ENCODE measurements around the gene STT3A.

The STT3A gene

GRCh38 chr11:125609545-125609944 is 16.9 kb downstream of the STT3A start:
- no peaks in the 10 kb centered on the region for H3K27me3 ChIP-seq (replicated peaks; ENCODE audit: insufficient read depth, low read length)
- peaks cover 52% of the 10 kb centered on the region for H3K79me2 ChIP-seq (ENCODE audit: low read length)
- no peak overlapping the region for H3K4me2 ChIP-seq (ENCODE audit: low read depth, low read length)
- H3K27ac ChIP-seq (ENCODE audit: low read length) = no peak overlapping the region
- H2AFZ ChIP-seq (ENCODE audit: low read length) = no peak overlapping the region
- H4K20me1 ChIP-seq (ENCODE audit: insufficient read depth, low read length) = no peaks in the 10 kb centered on the region; the same call in 1 of the 2 replicates
- H3K9ac ChIP-seq (ENCODE audit: low read length) = no peak overlapping the region
- TF ChIP-seq CTCF (IDR thresholded peaks at IDR 0.05; ENCODE audit: low read length) (no peak), EZH2phosphoT487 (IDR thresholded peaks at IDR 0.05; ENCODE audit: low read length) (no peak), EZH2 (optimal IDR thresholded peaks at IDR 0.05; ENCODE audit: low read depth, low read length) (no peak)
- no peaks in the 10 kb centered on the region for H3K4me1 ChIP-seq (ENCODE audit: low read length)
- no peak overlapping the region for H3K4me3 ChIP-seq (ENCODE audit: low read length)
- no peaks in the 10 kb centered on the region; the same call in 1 of the 2 replicates for H3F3A ChIP-seq (ENCODE audit: insufficient read depth, low read length)
- H3K9me2 ChIP-seq (replicated peaks; ENCODE audit: insufficient read depth, low read length) = no peaks in the 10 kb centered on the region
- peaks cover 45% of the 10 kb centered on the region for H3K36me3 ChIP-seq (replicated peaks; ENCODE audit: insufficient read depth, low read length)
- no peaks in the 10 kb centered on the region for H3K9me3 ChIP-seq (replicated peaks; ENCODE audit: insufficient read depth, low read length)
- DNase-seq = no peak

DNA sequence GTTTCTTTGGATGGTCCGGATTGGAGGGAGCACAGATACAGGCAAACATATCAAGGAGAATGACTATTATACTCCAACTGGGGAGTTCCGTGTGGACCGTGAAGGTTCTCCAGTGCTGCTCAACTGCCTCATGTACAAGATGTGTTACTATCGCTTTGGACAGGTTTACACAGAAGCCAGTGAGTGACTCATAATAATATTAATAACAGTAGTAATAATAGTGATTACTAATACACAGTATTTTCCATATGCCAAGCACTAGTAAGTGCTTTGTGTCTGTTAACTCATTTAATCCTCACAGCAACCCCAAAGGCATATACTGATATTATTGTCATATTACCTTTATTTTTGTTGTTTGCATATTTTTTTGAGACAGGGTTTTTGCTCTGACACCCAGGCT is 25.7 kb downstream of the STT3A start:
- Histone ChIP-seq H3K27ac (ENCODE audit: low read length) (no peak overlapping the region), H2AFZ (ENCODE audit: low read length) (no peak overlapping the region), H3F3A (ENCODE audit: insufficient read depth, low read length) (peaks cover 16% of the 10 kb centered on the region; the same call in 1 of the 2 replicates), H3K9me3 (replicated peaks; ENCODE audit: insufficient read depth, low read length) (no peaks in the 10 kb centered on the region), H3K4me3 (ENCODE audit: low read length) (no peak overlapping the region), H3K27me3 (replicated peaks; ENCODE audit: insufficient read depth, low read length) (no peaks in the 10 kb centered on the region), H3K4me2 (ENCODE audit: low read depth, low read length) (no peak overlapping the region), H3K9ac (ENCODE audit: low read length) (no peak overlapping the region), H3K79me2 (ENCODE audit: low read length) (peaks cover 8% of the 10 kb centered on the region; the same call in 1 of the 2 replicates), H3K9me2 (replicated peaks; ENCODE audit: insufficient read depth, low read length) (no peaks in the 10 kb centered on the region), H3K4me1 (ENCODE audit: low read length) (no peaks in the 10 kb centered on the region), H4K20me1 (ENCODE audit: insufficient read depth, low read length) (no peaks in the 10 kb centered on the region), H3K36me3 (replicated peaks; ENCODE audit: insufficient read depth, low read length) (peaks cover 46% of the 10 kb centered on the region)
- no peak for TF ChIP-seq EZH2phosphoT487 (IDR thresholded peaks at IDR 0.05; ENCODE audit: low read length)
- TF ChIP-seq CTCF (IDR thresholded peaks at IDR 0.05; ENCODE audit: low read length) = no peak
- TF ChIP-seq EZH2 (optimal IDR thresholded peaks at IDR 0.05; ENCODE audit: low read depth, low read length) = no peak
- DNase-seq = no peak

DNA sequence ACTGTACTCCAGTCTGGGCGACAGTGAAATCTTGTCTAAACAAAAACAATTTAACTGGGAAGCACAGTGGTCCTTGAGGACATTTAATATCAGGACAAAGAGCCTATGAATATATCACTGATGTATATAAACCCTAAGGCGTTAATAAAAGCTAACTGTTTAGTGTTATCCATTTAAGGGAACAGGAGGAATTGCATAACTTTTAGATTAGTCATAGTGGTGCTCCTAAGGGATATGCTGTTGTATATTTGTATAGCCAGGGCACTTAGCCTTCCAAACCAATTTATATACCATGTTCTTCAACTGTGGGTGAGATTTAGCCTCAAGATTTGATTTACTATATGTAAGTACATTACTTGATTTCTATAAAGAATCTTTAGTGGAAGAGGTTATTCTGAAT is 29.3 kb downstream of the STT3A start:
- no peak for DNase-seq
- H3F3A ChIP-seq (ENCODE audit: insufficient read depth, low read length) = peaks cover 33% of the 10 kb centered on the region
- H3K4me2 ChIP-seq (ENCODE audit: low read depth, low read length) = no peak overlapping the region
- H3K9me3 ChIP-seq (replicated peaks; ENCODE audit: insufficient read depth, low read length) = no peaks in the 10 kb centered on the region
- no peaks in the 10 kb centered on the region for H3K27me3 ChIP-seq (replicated peaks; ENCODE audit: insufficient read depth, low read length)
- no peak overlapping the region for H3K27ac ChIP-seq (ENCODE audit: low read length)
- H3K9me2 ChIP-seq (replicated peaks; ENCODE audit: insufficient read depth, low read length) = no peaks in the 10 kb centered on the region
- TF ChIP-seq EZH2 (optimal IDR thresholded peaks at IDR 0.05; ENCODE audit: low read depth, low read length) (no peak), EZH2phosphoT487 (IDR thresholded peaks at IDR 0.05; ENCODE audit: low read length) (no peak), CTCF (IDR thresholded peaks at IDR 0.05; ENCODE audit: low read length) (no peak)
- H3K79me2 ChIP-seq (ENCODE audit: low read length) = peaks cover 13% of the 10 kb centered on the region
- H4K20me1 ChIP-seq (ENCODE audit: insufficient read depth, low read length) = no peaks in the 10 kb centered on the region
- peaks cover 7% of the 10 kb centered on the region for H3K4me1 ChIP-seq (ENCODE audit: low read length)
- peaks cover 36% of the 10 kb centered on the region for H3K36me3 ChIP-seq (replicated peaks; ENCODE audit: insufficient read depth, low read length)
- no peak overlapping the region for H2AFZ ChIP-seq (ENCODE audit: low read length)
- no peak overlapping the region for H3K4me3 ChIP-seq (ENCODE audit: low read length)
- no peak overlapping the region for H3K9ac ChIP-seq (ENCODE audit: low read length)
